GM12878 (cell line): Measurements from ENCODE around the gene TIGAR.

ENCODE experiments used
- CBFB ChIP-seq: IDR thresholded peaks from 2 replicates; pipeline ENCODE4 v1.6.1; 2016; ENCODE audit warnings: antibody characterized with exemption, low read depth
- CEBPB ChIP-seq, 2 experiments: fragments of 150-350 bp in 1 of 2; IDR thresholded peaks; 2 replicates each; pipeline ENCODE4 v1.6.1; 2012 to 2014; ENCODE audit warnings: low read depth in 2 of 2, low read length in 2 of 2, borderline replicate concordance in 1 of 2, inconsistent platforms in 1 of 2
- POLR2A ChIP-seq: IDR thresholded peaks from 2 replicates; pipeline ENCODE4 v1.6.1; 2011; ENCODE audit warnings: low read depth, mild to moderate bottlenecking, low read length
- POLR2AphosphoS2 ChIP-seq: IDR thresholded peaks from 2 replicates; pipeline ENCODE4 v1.6.1; 2011; ENCODE audit warnings: low read depth, mild to moderate bottlenecking, low read length, improper control_type of control experiment, moderate library complexity
- POLR2AphosphoS5 ChIP-seq: IDR thresholded peaks from 2 replicates; pipeline ENCODE4 v1.6.1; 2011; ENCODE audit warnings: mild to moderate bottlenecking, low read length, inconsistent platforms
- TAF1 ChIP-seq: IDR thresholded peaks from 2 replicates; pipeline ENCODE4 v1.6.1; 2011; ENCODE audit warnings: mild to moderate bottlenecking, low read depth, low read length, borderline replicate concordance
- TCF12 ChIP-seq: IDR thresholded peaks from 2 replicates; pipeline ENCODE4 v1.6.1; 2011; ENCODE audit warnings: low read depth, mild to moderate bottlenecking, low read length
- WRNIP1 ChIP-seq: IDR thresholded peaks from 2 replicates; pipeline ENCODE4 v1.6.1; 2011; ENCODE audit warnings: low read depth, low read length, improper control_type of control experiment, borderline replicate concordance
- TF ChIP-seq, protein P1 (sequence below), 3 experiments: IDR thresholded peaks in 2 of 3; conservative IDR thresholded peaks in 1 of 3; 2 replicates each; pipeline ENCODE4 v1.5.1; 2011; ENCODE audit warnings: low read depth in 3 of 3, low read length in 3 of 3, mild to moderate bottlenecking in 3 of 3, control low read depth in 2 of 3, moderate library complexity in 2 of 3, inconsistent platforms in 1 of 3, mixed read lengths in 1 of 3; ENCODE audit not compliant: control insufficient read depth in 2 of 3, insufficient read depth in 1 of 3; ENCODE audit errors: extremely low read depth in 1 of 3
- TF ChIP-seq, protein P2 (sequence below): IDR thresholded peaks from 2 replicates; pipeline ENCODE4 v1.6.1; 2012; ENCODE audit warnings: low read depth, low read length, improper control_type of control experiment

DNA sequence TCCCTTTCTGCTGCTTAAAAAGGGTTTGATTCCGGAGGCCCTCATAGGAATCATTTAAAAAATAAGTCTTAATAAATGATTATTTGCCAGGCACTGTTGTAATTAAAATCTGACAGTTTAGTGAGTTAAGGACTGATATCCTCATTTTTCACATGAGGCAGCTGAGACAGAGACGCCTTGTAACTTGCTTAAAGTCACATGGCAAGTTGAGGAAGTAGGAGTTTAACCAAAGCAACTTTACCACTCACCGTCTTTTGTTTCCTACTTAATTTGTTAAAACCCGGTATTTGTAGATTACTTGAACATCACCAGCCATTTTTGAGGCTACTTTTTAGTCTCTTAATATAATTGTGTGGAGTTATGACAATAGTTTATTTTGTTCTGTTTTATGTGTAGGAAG, 2.4 kb downstream of the TIGAR start:
- no peak for TF ChIP-seq CEBPB (IDR thresholded peaks at IDR 0.05; ENCODE audit: borderline replicate concordance in 1 of 2, low read depth in 2 of 2, low read length in 2 of 2)
- no peak for TF ChIP-seq POLR2AphosphoS2
- no peak for TF ChIP-seq CBFB
- TF ChIP-seq, protein P1, sequence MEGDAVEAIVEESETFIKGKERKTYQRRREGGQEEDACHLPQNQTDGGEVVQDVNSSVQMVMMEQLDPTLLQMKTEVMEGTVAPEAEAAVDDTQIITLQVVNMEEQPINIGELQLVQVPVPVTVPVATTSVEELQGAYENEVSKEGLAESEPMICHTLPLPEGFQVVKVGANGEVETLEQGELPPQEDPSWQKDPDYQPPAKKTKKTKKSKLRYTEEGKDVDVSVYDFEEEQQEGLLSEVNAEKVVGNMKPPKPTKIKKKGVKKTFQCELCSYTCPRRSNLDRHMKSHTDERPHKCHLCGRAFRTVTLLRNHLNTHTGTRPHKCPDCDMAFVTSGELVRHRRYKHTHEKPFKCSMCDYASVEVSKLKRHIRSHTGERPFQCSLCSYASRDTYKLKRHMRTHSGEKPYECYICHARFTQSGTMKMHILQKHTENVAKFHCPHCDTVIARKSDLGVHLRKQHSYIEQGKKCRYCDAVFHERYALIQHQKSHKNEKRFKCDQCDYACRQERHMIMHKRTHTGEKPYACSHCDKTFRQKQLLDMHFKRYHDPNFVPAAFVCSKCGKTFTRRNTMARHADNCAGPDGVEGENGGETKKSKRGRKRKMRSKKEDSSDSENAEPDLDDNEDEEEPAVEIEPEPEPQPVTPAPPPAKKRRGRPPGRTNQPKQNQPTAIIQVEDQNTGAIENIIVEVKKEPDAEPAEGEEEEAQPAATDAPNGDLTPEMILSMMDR (IDR thresholded peaks at IDR 0.05 in 2 of 3, conservative IDR thresholded peaks at IDR 0.05 in 1 of 3; ENCODE audit: control insufficient read depth in 2 of 3, extremely low read depth in 1 of 3, insufficient read depth in 1 of 3, low read depth in 3 of 3, low read length in 3 of 3), result no peak
- TF ChIP-seq TAF1, result no peak
- no peak for TF ChIP-seq TCF12
- TF ChIP-seq, protein P2, sequence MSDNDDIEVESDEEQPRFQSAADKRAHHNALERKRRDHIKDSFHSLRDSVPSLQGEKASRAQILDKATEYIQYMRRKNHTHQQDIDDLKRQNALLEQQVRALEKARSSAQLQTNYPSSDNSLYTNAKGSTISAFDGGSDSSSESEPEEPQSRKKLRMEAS, result peak; percentile 24; the same call in 1 of the 2 replicates
- TF ChIP-seq POLR2AphosphoS5, result no peak; the same call in 1 of the 2 replicates
- no peak for TF ChIP-seq WRNIP1
- TF ChIP-seq POLR2A, result no peak
